NCI-H2196 (cell line): ENCODE data around the gene TRIM8.

Source experiments
- DNase-seq: peaks from one replicate; lab custom pipeline; 2025; ENCODE audit not compliant: unreplicated experiment; lab: John Stamatoyannopoulos, UW

TRIM8 gene

GRCh38 chr10:102615361-102615760 is 28.9 kb upstream of the TRIM8 start:
- DNase-seq: no peak

GRCh38 chr10:102616066-102616770 is 28.1 kb upstream of the TRIM8 start:
- DNase-seq: no peak

- DNase-seq: no peak
Measured at GRCh38 chr10:102617041-102617440, 27.2 kb upstream of the TRIM8 start.

GRCh38 chr10:102617816-102618215 is 26.5 kb upstream of the TRIM8 start:
- no peak for DNase-seq

GRCh38 chr10:102619281-102619981 is 24.8 kb upstream of the TRIM8 start:
- no peak for DNase-seq

GRCh38 chr10:102620138-102620590 is 24.1 kb upstream of the TRIM8 start:
- DNase-seq: no peak

- DNase-seq: no peak
Measured at GRCh38 chr10:102620591-102621442, 23.5 kb upstream of the TRIM8 start.

- no peak for DNase-seq
Measured at GRCh38 chr10:102621443-102622325, 22.6 kb upstream of the TRIM8 start.

- DNase-seq: no peak
Measured at GRCh38 chr10:102624094-102624493, 20.2 kb upstream of the TRIM8 start.

- DNase-seq: no peak
Measured at GRCh38 chr10:102624751-102625645, 19.3 kb upstream of the TRIM8 start.

- DNase-seq: no peak
Measured at GRCh38 chr10:102626026-102626685, 18.1 kb upstream of the TRIM8 start.

GRCh38 chr10:102627291-102627735 is 17.0 kb upstream of the TRIM8 start:
- no peak for DNase-seq

GRCh38 chr10:102627736-102628293 is 16.5 kb upstream of the TRIM8 start:
- DNase-seq: no peak

GRCh38 chr10:102628451-102628911 is 15.8 kb upstream of the TRIM8 start:
- no peak for DNase-seq

- DNase-seq: no peak
Measured at GRCh38 chr10:102629661-102630614, 14.3 kb upstream of the TRIM8 start.

GRCh38 chr10:102630663-102631062 is 13.6 kb upstream of the TRIM8 start:
- no peak for DNase-seq
